ENCODE results near the gene LHFPL2.
A peak's percentile ranks its signal among the peaks of the same experiment; 100 is the strongest.

LHFPL2 gene

GRCh38 chr5:78483809-78484521 is 164.6 kb downstream of the LHFPL2 start:
- DNase-seq (ENCODE audit: low read depth), result peak; percentile 86
- TF ChIP-seq, protein P1, sequence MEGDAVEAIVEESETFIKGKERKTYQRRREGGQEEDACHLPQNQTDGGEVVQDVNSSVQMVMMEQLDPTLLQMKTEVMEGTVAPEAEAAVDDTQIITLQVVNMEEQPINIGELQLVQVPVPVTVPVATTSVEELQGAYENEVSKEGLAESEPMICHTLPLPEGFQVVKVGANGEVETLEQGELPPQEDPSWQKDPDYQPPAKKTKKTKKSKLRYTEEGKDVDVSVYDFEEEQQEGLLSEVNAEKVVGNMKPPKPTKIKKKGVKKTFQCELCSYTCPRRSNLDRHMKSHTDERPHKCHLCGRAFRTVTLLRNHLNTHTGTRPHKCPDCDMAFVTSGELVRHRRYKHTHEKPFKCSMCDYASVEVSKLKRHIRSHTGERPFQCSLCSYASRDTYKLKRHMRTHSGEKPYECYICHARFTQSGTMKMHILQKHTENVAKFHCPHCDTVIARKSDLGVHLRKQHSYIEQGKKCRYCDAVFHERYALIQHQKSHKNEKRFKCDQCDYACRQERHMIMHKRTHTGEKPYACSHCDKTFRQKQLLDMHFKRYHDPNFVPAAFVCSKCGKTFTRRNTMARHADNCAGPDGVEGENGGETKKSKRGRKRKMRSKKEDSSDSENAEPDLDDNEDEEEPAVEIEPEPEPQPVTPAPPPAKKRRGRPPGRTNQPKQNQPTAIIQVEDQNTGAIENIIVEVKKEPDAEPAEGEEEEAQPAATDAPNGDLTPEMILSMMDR (IDR thresholded peaks at IDR 0.05; ENCODE audit: low read length, missing control alignments), result no peak
- no peak overlapping the region for H3K4me3 ChIP-seq (replicated peaks; ENCODE audit: low read depth, low read length)

DNA sequence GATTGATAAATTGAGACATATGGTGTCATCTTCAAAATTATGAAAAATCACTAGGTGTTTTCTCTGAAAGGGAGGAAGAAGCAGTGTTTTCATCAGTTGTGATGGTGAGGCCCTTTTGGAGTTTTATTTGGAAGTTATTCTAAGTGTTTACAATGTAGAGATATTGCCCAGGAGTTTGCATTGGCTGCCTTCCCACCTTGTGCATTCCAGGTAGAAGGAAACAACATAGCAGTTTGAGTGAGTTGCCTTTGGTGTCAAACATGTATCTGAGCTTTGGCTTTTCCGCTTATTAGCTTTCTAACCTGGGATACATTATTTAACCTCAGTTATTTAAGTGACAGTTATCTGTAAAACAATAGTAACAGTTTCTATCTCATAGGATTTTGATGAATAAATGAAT is 165.6 kb downstream of the LHFPL2 start:
- TF ChIP-seq, protein P1 (IDR thresholded peaks at IDR 0.05; ENCODE audit: low read length, missing control alignments), result no peak
- no peak for DNase-seq (ENCODE audit: low read depth)

GRCh38 chr5:78476795-78477194 is 171.8 kb downstream of the LHFPL2 start:
- no peak for DNase-seq (ENCODE audit: low read depth)
- TF ChIP-seq, protein P1 (IDR thresholded peaks at IDR 0.05; ENCODE audit: low read length, missing control alignments), result no peak
- no peak overlapping the region for H3K4me3 ChIP-seq (replicated peaks; ENCODE audit: low read depth, low read length)

More for the DNA sequence above, 165.6 kb downstream of the LHFPL2 start:
- H3K4me3 ChIP-seq (replicated peaks; ENCODE audit: low read depth, low read length), result no peak overlapping the region

- no peak overlapping the region for H3K4me3 ChIP-seq (replicated peaks; ENCODE audit: low read depth, low read length)
- TF ChIP-seq, protein P1 (IDR thresholded peaks at IDR 0.05; ENCODE audit: low read length, missing control alignments), result no peak
- no peak for DNase-seq (ENCODE audit: low read depth)
Measured at GRCh38 chr5:78475370-78475769, 173.2 kb downstream of the LHFPL2 start.

DNA sequence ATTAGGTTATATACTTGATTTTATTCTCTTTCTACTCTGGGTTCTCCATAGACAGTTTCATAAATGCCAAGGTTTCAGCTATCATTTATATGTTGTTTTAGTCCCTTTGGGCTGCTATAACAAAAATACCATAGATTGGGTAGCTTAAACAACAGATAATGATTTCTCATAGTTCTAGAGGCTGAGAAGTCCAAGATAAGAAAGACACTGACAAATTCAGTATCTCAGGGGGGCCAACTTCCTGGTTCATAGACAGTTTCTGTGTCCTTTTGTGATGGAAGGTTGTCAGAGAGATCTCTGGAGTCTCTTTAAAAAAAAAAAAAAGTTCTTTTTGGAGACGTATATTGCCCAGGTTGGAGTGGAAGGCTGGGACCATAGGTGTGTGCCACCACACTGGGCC is 174.8 kb downstream of the LHFPL2 start:
- DNase-seq (ENCODE audit: low read depth), result no peak
- no peak overlapping the region for H3K4me3 ChIP-seq (replicated peaks; ENCODE audit: low read depth, low read length)
- TF ChIP-seq, protein P1 (IDR thresholded peaks at IDR 0.05; ENCODE audit: low read length, missing control alignments), result no peak

- no peak overlapping the region for H3K4me3 ChIP-seq (replicated peaks; ENCODE audit: low read depth, low read length)
- TF ChIP-seq, protein P1 (IDR thresholded peaks at IDR 0.05; ENCODE audit: low read length, missing control alignments), result peak; percentile 56
- DNase-seq (ENCODE audit: low read depth), result peak; percentile 69
Measured at GRCh38 chr5:78472469-78473106, 176.0 kb downstream of the LHFPL2 start.

All from fibroblast of pulmonary artery (primary cell).